ENCODE results near the gene PBX2.

DNA sequence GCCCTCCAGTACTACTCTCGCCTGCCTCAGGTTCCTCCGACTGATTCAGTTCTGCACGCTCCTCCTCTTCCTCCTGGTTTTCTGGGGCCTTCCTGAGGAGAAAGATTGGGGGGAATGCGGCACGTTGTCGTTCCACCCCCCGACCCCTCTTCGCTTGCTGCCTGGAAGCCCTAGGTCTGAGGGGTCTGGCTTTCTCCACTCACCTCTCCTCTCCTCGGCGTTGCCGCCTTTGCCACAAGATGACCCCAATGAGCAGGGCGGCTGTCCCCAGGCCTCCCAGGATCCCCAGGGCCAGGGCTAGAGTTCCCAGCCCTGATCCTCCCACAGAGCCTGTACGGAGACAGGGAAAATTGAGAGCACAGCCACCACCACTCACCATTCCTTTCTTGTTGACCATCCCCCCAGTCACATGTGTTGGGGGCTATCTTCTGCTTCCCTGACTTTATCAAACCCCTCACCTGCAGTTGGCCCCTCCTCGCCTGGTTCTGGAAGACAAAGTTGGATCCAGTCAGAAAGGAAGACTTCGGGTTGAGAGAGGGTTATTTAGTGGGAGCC is 8.8 kb downstream of the PBX2 start:
- TF ChIP-seq, protein P1, sequence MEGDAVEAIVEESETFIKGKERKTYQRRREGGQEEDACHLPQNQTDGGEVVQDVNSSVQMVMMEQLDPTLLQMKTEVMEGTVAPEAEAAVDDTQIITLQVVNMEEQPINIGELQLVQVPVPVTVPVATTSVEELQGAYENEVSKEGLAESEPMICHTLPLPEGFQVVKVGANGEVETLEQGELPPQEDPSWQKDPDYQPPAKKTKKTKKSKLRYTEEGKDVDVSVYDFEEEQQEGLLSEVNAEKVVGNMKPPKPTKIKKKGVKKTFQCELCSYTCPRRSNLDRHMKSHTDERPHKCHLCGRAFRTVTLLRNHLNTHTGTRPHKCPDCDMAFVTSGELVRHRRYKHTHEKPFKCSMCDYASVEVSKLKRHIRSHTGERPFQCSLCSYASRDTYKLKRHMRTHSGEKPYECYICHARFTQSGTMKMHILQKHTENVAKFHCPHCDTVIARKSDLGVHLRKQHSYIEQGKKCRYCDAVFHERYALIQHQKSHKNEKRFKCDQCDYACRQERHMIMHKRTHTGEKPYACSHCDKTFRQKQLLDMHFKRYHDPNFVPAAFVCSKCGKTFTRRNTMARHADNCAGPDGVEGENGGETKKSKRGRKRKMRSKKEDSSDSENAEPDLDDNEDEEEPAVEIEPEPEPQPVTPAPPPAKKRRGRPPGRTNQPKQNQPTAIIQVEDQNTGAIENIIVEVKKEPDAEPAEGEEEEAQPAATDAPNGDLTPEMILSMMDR (IDR thresholded peaks at IDR 0.05): no peak
- TF ChIP-seq EP300 (IDR thresholded peaks at IDR 0.05): no peak
